Muscle layer of duodenum (tissue), 2 donors: ENCODE results near the gene CFAP126.

Experiments
- H3K27ac ChIP-seq: one replicate; pipeline ENCODE4 v1.7.0; 2013; ENCODE audit warnings: mild to moderate bottlenecking, low read length
- H3K27me3 ChIP-seq: one replicate; pipeline ENCODE4 v1.7.0; 2013; ENCODE audit warnings: low read depth, mild to moderate bottlenecking, control low read depth, low read length
- H3K36me3 ChIP-seq, 2 donors: one replicate each; pipeline ENCODE4 v1.7.0; 2013; ENCODE audit warnings: low read length in 2 of 2, control low read depth in 1 of 2, mild to moderate bottlenecking in 1 of 2; ENCODE audit not compliant: insufficient read depth in 2 of 2, control insufficient read depth in 1 of 2
- H3K4me1 ChIP-seq, 2 donors: one replicate each; pipeline ENCODE4 v1.7.0; 2013; ENCODE audit warnings: low read length in 2 of 2, mild to moderate bottlenecking in 2 of 2, control low read depth in 1 of 2, moderate library complexity in 1 of 2; ENCODE audit not compliant: insufficient read depth in 2 of 2, control insufficient read depth in 1 of 2
- H3K4me3 ChIP-seq, 2 donors: one replicate each; pipeline ENCODE4 v1.7.0; 2013; ENCODE audit warnings: low read length in 2 of 2, low read depth in 1 of 2, mild to moderate bottlenecking in 1 of 2
- H3K9me3 ChIP-seq, 2 donors: one replicate each; pipeline ENCODE4 v1.7.0; 2013; ENCODE audit warnings: low read length in 2 of 2, control low read depth in 1 of 2, mild to moderate bottlenecking in 1 of 2; ENCODE audit not compliant: control insufficient read depth in 1 of 2
- donor health status: healthy.

Gene CFAP126

DNA sequence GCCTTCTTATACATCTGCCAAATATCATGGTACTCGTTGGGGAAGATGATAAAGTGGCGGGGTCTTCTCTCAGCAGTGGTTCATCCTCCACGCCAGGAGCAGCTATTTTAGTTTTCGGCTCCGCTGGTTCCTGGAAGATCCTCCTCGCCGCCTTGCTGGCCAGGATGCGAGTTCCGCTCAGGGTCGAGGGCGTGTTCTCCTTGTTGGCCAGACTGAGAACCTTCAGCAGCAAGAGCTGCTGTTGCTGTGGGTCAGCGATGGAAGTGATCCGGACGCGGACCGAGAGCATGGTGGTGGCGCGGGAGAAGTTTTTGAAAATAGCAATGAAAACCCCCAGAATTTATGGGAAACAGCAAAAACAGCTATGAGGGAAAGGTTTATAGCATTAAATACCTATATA lies 11.4 kb upstream of the CFAP126 start:
- peaks cover 0 to 3% of the 10 kb centered on the region in 2 donors for H3K4me1 ChIP-seq
- no peaks in the 10 kb centered on the region for H3K9me3 ChIP-seq
- no peak overlapping the region for H3K27ac ChIP-seq
- H3K36me3 ChIP-seq = no peaks in the 10 kb centered on the region
- no peaks in the 10 kb centered on the region for H3K27me3 ChIP-seq
- peak overlapping the region in 1 of 2 donors; percentile 32 for H3K4me3 ChIP-seq

DNA sequence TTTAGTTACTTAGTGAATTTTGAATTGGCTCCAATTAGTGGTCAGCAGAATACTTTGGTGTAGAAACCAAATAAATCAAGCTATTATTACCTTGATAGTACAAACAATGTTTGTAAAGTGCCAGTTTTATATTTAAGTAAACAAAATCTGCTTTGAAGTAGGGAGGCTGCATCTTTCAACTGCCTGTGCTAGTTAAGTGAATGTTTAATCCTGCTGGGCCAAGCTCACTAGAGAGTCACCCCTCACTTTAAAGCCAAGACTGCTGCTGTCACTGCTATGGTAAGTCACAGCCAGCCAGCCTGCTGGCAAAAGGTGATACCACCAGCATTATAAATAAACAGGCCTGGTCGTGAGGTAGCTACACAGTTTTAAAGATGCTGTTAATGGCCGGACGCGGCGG lies 10.3 kb upstream of the CFAP126 start:
- no peaks in the 10 kb centered on the region for H3K27me3 ChIP-seq
- no peaks in the 10 kb centered on the region for H3K36me3 ChIP-seq
- H3K27ac ChIP-seq = no peak overlapping the region
- peaks cover 0 to 3% of the 10 kb centered on the region in 2 donors for H3K4me1 ChIP-seq
- H3K4me3 ChIP-seq = no peak overlapping the region
- H3K9me3 ChIP-seq = no peaks in the 10 kb centered on the region

DNA sequence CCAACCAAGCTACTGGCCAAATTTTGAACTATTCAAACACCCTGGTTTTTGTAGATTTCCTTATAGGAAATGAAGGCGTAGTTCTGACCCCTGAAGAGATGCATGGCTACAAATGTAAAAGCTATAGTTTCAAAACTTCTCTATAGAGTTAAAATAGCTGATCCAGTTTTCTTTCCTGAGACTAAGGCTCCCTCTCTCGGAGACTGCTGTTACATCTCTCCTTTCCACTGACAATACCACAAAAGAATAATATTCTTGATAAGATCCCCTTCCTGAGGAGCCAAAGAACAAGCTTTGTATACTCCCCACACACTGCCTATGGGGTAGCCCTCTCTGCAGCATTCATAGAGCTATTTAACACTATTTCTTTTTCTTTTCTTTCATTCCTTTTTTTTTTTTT lies 6.7 kb upstream of the CFAP126 start:
- H3K4me1 ChIP-seq = no peaks in the 10 kb centered on the region
- H3K36me3 ChIP-seq = no peaks in the 10 kb centered on the region
- H3K9me3 ChIP-seq = no peaks in the 10 kb centered on the region
- no peak overlapping the region for H3K4me3 ChIP-seq
- no peak overlapping the region for H3K27ac ChIP-seq
- no peaks in the 10 kb centered on the region for H3K27me3 ChIP-seq

DNA sequence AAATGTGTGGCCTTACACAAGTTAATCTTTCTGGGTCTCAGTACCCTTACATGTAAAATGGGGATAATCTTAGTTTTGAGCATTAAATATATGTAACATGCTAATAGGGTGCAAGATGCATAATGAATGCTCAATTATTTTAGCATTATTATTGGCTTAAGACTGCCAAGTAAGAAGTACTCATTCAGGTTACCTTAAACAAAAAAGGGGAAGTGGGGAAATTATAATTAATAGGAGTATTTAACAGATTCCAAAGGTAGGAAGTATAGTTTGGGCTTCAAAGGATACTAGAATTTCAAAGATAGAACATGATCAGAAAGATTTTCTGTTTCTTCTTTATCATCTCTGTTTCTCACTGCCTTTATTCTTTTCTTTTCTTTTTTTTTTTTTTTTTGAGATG lies 5.8 kb upstream of the CFAP126 start:
- Histone ChIP-seq H3K9me3 (no peaks in the 10 kb centered on the region), H3K27me3 (no peaks in the 10 kb centered on the region), H3K4me1 (no peaks in the 10 kb centered on the region), H3K4me3 (no peak overlapping the region), H3K27ac (no peak overlapping the region), H3K36me3 (no peaks in the 10 kb centered on the region)

DNA sequence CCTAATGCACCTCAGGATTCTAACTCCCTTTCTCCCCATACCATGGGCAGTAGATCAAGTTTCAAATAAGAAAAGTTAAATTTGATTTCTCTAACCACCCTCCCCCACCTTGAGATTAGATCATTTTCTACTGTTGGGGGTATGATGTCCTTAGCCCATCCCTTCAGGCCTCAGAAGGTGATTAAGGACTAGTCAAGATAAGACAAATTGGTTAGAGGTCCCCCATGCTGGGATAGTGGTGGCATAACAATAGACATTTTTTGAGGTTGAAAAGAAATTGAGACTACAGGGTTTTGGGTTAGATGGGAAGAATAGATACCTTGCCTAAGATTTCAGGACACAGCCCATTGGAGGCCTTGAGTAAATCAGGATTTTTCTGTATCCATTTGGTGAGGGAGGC lies 2.5 kb downstream of the CFAP126 start:
- peaks cover 26 to 30% of the 10 kb centered on the region in 2 donors for H3K36me3 ChIP-seq

DNA sequence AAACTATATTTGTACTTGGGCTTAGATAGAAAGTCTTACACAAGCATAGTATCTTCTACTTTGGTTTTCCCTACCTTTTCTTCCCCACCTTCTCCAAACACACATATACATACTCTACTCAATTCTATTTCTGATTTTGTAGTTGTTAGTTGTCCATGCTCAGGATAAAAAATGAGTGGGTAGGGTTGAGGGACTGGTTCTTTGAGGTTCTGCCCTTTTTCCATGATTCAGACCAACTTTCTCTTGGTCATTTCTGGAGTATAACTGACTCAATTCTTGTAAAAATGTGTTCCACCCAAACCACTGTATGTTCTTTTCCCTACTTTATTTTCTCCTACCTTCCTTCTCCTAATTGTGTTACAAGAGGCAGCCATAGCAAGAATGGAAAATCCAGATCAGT lies 3.3 kb downstream of the CFAP126 start:
- H3K27ac ChIP-seq = no peak overlapping the region
- H3K27me3 ChIP-seq = no peaks in the 10 kb centered on the region
- no peaks in the 10 kb centered on the region for H3K9me3 ChIP-seq
- H3K4me3 ChIP-seq = no peak overlapping the region
- peaks cover 0 to 3% of the 10 kb centered on the region in 2 donors for H3K4me1 ChIP-seq
- H3K36me3 ChIP-seq = peaks cover 26 to 30% of the 10 kb centered on the region in 2 donors

More for the DNA sequence above, 2.5 kb downstream of the CFAP126 start:
- Histone ChIP-seq H3K4me1 (no peaks in the 10 kb centered on the region), H3K27me3 (no peaks in the 10 kb centered on the region), H3K27ac (no peak overlapping the region), H3K9me3 (no peaks in the 10 kb centered on the region), H3K4me3 (no peak overlapping the region)

DNA sequence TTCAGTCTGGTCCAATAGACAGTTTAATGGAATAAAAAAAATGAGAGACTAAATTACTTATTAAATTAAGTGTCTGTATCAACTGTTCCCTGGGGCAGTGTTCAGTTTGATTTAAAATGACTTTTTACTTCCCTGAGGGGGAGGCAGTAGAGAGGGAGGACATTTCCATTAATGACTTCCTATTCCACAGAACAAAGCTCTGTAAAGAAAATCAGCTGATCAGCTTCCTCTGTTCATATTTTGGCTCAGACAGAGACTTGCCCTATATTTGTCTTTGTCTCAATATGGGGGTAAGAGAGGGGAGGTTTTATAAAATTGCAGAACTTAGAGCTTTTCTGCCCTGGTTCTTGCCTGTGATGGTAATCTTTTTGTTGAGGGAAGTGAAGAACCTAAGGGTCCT lies 8.4 kb downstream of the CFAP126 start:
- Histone ChIP-seq H3K9me3 (no peaks in the 10 kb centered on the region), H3K36me3 (peaks cover 11 to 16% of the 10 kb centered on the region in 2 donors), H3K27me3 (no peaks in the 10 kb centered on the region), H3K4me1 (peaks cover 0 to 3% of the 10 kb centered on the region in 2 donors), H3K4me3 (no peak overlapping the region), H3K27ac (no peak overlapping the region)

DNA sequence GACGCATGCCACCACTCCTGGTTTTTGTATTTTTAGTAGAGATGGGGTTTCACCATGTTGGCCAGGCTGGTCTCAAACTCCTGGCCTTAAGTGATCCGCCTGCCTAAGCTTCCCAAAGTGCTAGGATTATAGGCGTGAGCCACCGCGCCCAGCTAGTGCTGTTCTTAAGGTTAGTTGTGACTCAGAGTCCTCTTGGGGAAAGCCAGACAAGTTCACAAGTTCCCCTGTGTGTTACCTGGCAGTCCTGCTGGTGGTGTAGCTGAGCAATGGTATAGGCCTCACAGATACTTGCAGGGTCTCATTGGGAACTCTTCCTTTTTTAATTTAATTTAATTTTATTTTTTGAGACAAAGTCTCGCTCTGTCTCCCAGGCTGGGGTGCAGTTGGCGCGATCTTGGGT lies 10.6 kb downstream of the CFAP126 start:
- Histone ChIP-seq H3K27ac (no peak overlapping the region), H3K4me1 (peaks cover 0 to 3% of the 10 kb centered on the region in 2 donors), H3K9me3 (no peaks in the 10 kb centered on the region), H3K36me3 (peaks cover 3 to 6% of the 10 kb centered on the region in 2 donors), H3K27me3 (no peaks in the 10 kb centered on the region), H3K4me3 (no peak overlapping the region)

DNA sequence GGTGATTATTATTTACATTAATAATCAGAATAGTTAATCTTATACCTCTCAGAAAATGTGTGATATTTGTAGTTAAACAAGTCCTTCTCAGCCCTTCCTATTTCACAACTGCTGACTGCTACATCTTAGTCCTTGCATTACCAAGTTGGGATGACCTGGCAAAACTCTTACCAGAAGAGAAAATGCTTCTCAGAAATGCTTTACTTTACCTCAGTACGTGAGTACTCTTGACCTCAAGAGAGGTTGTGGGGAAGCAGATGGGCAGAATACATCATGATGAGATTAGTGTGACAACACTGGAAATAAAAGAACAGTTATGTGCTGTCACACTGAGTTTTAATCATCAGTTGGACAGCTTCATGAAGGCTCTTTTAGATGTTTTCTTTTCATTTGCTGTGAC lies 16.2 kb downstream of the CFAP126 start:
- peaks cover under 1 to 8% of the 10 kb centered on the region in 2 donors for H3K36me3 ChIP-seq
- no peak overlapping the region for H3K4me3 ChIP-seq
- no peak overlapping the region for H3K27ac ChIP-seq
- H3K4me1 ChIP-seq = no peaks in the 10 kb centered on the region
- H3K27me3 ChIP-seq = no peaks in the 10 kb centered on the region
- H3K9me3 ChIP-seq = no peaks in the 10 kb centered on the region

DNA sequence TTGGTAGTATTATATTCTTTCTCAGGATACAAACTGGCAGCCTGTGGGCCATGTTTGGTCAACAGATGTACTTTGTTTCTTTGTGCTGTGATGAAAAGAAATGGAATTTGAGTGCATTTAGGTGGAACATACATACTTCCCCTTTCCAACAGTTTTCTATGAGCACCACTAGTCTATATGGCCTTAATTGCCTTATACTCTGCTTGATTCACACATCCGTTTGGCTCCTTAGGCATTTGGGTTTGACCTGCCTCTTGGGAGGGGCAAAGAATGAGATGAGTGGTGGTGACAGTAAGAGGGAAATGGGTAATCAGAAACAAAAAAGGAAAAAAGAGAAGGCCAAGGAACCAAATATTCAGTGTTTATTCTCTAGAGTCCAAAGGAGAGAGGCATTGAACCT lies 17.0 kb downstream of the CFAP126 start:
- H3K27ac ChIP-seq = no peak overlapping the region
- H3K4me1 ChIP-seq = no peaks in the 10 kb centered on the region
- H3K4me3 ChIP-seq = no peak overlapping the region
- no peaks in the 10 kb centered on the region for H3K27me3 ChIP-seq
- H3K36me3 ChIP-seq = peaks cover 0 to 8% of the 10 kb centered on the region in 2 donors
- no peaks in the 10 kb centered on the region for H3K9me3 ChIP-seq

DNA sequence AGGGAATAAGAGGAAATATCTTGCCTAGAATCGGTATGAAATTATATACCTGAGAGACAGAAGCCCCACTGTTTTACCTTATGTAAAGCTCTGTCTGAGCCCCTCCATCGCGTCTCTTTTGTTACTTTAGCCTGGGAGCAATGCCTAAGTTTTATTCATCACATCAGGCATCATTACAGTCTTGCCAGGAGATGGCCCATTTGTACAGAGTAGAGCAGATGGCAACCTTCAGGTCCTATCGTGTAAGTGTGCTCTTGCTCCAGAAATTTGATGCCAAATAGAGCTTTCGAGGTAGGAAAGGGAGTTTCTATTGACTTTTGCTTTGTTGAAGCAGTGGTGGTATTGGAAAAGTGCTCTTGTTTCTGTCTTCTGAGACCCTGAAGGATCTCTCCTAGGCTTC lies 24.9 kb downstream of the CFAP126 start:
- H3K27me3 ChIP-seq = no peaks in the 10 kb centered on the region
- no peak overlapping the region for H3K27ac ChIP-seq
- H3K9me3 ChIP-seq = no peaks in the 10 kb centered on the region
- H3K36me3 ChIP-seq = peaks cover 13 to 37% of the 10 kb centered on the region in 2 donors
- no peaks in the 10 kb centered on the region for H3K4me1 ChIP-seq
- H3K4me3 ChIP-seq = no peak overlapping the region

DNA sequence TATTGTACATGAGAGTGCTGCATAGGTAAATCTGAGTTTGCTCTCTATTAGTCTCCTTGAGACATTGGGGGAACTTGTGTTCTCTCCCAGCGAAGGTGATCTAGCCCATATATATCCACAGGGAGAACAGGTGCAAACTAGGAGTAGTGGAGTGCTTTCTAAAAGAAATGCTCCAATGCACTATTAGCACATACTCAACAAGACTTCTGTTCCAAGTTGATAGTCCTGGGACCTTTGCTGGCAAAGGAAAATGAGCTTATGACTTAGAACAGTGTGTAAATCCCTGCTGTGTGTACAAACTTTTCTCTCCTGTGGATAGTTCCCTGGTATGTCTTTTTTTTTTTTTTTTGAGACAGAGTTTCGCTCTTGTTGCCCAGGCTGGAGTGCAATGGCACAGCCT lies 25.5 kb downstream of the CFAP126 start:
- H3K27me3 ChIP-seq = no peaks in the 10 kb centered on the region
- no peaks in the 10 kb centered on the region for H3K9me3 ChIP-seq
- H3K27ac ChIP-seq = no peak overlapping the region
- peaks cover 13 to 37% of the 10 kb centered on the region in 2 donors for H3K36me3 ChIP-seq
- H3K4me3 ChIP-seq = no peak overlapping the region
- no peaks in the 10 kb centered on the region for H3K4me1 ChIP-seq
